NT2/D1 (cell line): ENCODE measurements around the gene ACBD6.

Experiments
- YY1 ChIP-seq: IDR thresholded peaks from 2 replicates; pipeline ENCODE4 v1.6.1; 2011; ENCODE audit not compliant: insufficient read length, insufficient read depth
- ZNF274 ChIP-seq: IDR thresholded peaks from 2 replicates; pipeline ENCODE4 v1.6.1; 2011; ENCODE audit warnings: mild to moderate bottlenecking, low read depth, low read length

- TF ChIP-seq YY1 (no peak), ZNF274 (no peak)
Measured at GRCh38 chr1:180500689-180501088, 1.7 kb downstream of the ACBD6 start.
